GM13976 (cell line): Measurements from ENCODE around the gene CCNO.

ENCODE experiments used
- DNase-seq: peaks from one replicate; pipeline ENCODE4 v3.0.0; 2012; ENCODE audit warnings: low spot score
- CTCF ChIP-seq: IDR thresholded peaks from 2 replicates; pipeline ENCODE4 v1.5.1; 2012; ENCODE audit warnings: borderline replicate concordance, mild to moderate bottlenecking; ENCODE audit not compliant: insufficient read depth; ENCODE audit errors: extremely low read depth, missing control alignments, control extremely low read depth
- in situ Hi-C: fragments of 300-500 bp; cut with MboI; formaldehyde crosslinking; loops from one replicate; pipeline ENCODE4 v1.12.0; 2022; ENCODE audit warnings: low sequenced_read_pairs, mixed read lengths, inconsistent platforms; ENCODE audit not compliant: unreplicated experiment

Gene CCNO

DNA sequence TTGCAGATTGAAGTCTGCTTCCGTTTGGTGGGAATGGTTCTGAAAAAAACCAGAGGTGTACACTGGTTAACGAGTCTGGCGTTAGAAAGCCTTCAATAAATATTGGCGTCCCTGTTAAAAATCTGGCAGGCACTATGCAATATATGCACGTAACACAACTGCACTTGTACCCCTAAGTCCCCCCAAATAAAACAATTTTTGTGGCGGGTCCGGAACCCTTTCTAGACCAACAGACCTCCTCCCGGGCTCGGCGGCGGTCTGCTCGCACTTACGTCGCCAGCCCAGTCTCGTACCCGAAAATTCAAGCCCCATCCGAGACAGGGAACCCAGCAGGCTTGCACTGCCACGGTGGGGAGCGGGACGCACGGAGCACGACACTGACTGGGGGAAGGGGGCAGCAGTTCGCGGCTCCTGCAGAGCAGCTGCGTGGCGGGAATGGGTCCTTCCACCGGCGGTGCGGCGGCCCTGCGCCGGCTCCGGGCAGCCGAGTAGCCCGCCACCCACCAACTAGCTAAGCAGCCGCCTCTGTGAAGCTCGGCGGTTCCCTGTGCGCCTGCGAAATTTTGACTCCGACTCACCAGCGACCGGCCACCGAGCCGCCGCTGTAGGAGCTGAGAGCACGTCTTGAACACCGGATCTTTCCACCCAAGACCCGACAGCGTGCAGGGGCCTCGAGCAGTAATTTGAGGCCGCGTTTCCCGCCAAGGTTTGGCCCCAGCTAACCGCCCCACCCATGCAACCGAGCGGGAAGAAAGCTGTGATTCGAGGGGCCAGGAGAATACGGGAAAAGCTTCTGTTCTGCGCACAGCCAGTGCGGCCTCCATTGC lies 10.2 kb downstream of the CCNO start:
- in situ Hi-C loops = no loop called here
- peak; percentile 55 for DNase-seq
- no peak for TF ChIP-seq CTCF

- in situ Hi-C loops = no loop called here
- peak; percentile 35 for DNase-seq
- TF ChIP-seq CTCF = no peak
Observed at GRCh38 chr5:55222092-55222984, 11.1 kb downstream of the CCNO start.

GRCh38 chr5:55220433-55221185 lies 12.8 kb downstream of the CCNO start:
- DNase-seq = peak; percentile 33
- in situ Hi-C loops = no loop called here
- TF ChIP-seq CTCF = no peak

GRCh38 chr5:55219770-55220169 lies 13.6 kb downstream of the CCNO start:
- in situ Hi-C loops = no loop called here
- no peak for DNase-seq
- no peak for TF ChIP-seq CTCF

- no peak for TF ChIP-seq CTCF
- in situ Hi-C loops = no loop called here
- DNase-seq = no peak
Observed at GRCh38 chr5:55218967-55219366, 14.4 kb downstream of the CCNO start.
